Type B pancreatic cell (in vitro differentiated cells): ENCODE results near the gene RERE. TPM values are rescaled to one million over a fixed set of nuclear protein-coding genes. Genes with fewer than 3 reads are reported as not detected.

ENCODE experiments used
- DNase-seq: peaks from one replicate; pipeline ENCODE4 v3.0.0; 2021; ENCODE audit warnings: mixed read lengths; ENCODE audit not compliant: unreplicated experiment; ENCODE audit errors: extremely low spot score
- H3K27ac Mint-ChIP-seq: 2 replicates; pipeline ENCODE4 v1.8.0; 2021; ENCODE audit warnings: mild to moderate bottlenecking, mixed read lengths
- H3K27me3 Mint-ChIP-seq: 2 replicates; pipeline ENCODE4 v1.8.0; 2021; ENCODE audit warnings: mixed read lengths
- H3K36me3 Mint-ChIP-seq: 2 replicates; pipeline ENCODE4 v1.8.0; 2021; ENCODE audit warnings: mixed read lengths
- H3K4me1 Mint-ChIP-seq: one replicate; pipeline ENCODE4 v1.8.0; 2021; ENCODE audit warnings: mixed read lengths; ENCODE audit not compliant: unreplicated experiment
- H3K4me3 Mint-ChIP-seq: 2 replicates; pipeline ENCODE4 v1.8.0; 2021; ENCODE audit warnings: mild to moderate bottlenecking, mixed read lengths
- H3K9me3 Mint-ChIP-seq: 2 replicates; pipeline ENCODE4 v1.8.0; 2021; ENCODE audit warnings: mixed read lengths
- total RNA-seq: library from RNA; stranded (reverse); gene quantifications from 2 replicates; pipeline ENCODE4 v1.2.1, GENCODE V29; 2021; ENCODE audit warnings: low replicate concordance
- TF ChIP-seq, protein P1 (sequence below): fragments of 200-600 bp; sonication (generic); conservative IDR thresholded peaks from 2 replicates; pipeline ENCODE4 v1.5.0; 2021; ENCODE audit warnings: antibody characterized with exemption, mild to moderate bottlenecking

RERE gene
- total RNA-seq, 1 donor from 2014 or later: 141 TPM

DNA sequence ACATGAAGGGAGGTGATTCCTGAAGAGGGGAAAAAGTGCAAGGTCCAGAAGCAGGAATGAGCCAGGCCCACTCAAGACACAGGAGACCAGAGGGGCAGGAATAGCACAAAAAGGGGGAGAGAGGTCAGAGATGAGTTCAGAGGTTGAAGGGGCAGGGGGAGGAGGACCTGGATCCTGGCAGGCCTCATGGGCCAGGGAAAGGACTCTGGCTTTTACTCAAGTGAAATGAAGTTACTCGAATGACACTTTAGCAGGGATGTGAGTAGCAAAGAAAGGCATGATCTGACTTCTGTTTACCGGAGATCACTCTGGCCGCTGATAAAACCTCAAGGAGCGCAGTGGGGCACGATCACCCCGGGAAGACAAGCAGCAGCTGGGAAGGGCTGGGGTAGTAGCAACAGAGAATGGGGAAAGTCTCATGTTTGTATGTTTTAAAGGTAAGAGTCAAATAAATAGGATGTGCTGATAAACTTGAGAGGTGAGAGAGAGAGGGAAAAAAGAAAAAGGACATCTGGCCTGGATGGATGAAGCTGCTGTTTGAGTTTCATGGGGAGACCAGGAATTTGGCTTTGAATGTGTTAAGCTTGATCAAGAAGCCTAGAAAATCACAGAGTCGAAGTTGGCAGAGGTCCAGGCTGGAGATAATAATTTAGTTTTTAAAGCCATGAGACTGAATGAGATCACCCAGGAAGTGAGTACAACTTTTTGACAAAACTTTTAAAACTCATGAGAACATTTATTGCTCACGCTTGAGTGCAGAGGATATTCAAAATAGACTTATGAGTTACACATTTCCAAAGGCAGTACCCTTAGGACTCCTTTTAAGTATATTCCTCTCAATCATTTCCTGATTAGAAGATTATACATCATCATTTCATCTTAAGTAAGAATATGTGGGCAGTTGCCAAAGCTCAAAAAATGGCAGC lies 156.0 kb downstream of the RERE start:
- Mint-ChIP-seq H3K4me1 (peaks cover 4% of the 10 kb centered on the region), H3K27me3 (no peaks in the 10 kb centered on the region), H3K27ac (no peak overlapping the region), H3K4me3 (no peak overlapping the region), H3K9me3 (no peaks in the 10 kb centered on the region), H3K36me3 (peaks cover 3% of the 10 kb centered on the region)
- TF ChIP-seq, protein P1, sequence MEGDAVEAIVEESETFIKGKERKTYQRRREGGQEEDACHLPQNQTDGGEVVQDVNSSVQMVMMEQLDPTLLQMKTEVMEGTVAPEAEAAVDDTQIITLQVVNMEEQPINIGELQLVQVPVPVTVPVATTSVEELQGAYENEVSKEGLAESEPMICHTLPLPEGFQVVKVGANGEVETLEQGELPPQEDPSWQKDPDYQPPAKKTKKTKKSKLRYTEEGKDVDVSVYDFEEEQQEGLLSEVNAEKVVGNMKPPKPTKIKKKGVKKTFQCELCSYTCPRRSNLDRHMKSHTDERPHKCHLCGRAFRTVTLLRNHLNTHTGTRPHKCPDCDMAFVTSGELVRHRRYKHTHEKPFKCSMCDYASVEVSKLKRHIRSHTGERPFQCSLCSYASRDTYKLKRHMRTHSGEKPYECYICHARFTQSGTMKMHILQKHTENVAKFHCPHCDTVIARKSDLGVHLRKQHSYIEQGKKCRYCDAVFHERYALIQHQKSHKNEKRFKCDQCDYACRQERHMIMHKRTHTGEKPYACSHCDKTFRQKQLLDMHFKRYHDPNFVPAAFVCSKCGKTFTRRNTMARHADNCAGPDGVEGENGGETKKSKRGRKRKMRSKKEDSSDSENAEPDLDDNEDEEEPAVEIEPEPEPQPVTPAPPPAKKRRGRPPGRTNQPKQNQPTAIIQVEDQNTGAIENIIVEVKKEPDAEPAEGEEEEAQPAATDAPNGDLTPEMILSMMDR: no peak
- no peak for DNase-seq

DNA sequence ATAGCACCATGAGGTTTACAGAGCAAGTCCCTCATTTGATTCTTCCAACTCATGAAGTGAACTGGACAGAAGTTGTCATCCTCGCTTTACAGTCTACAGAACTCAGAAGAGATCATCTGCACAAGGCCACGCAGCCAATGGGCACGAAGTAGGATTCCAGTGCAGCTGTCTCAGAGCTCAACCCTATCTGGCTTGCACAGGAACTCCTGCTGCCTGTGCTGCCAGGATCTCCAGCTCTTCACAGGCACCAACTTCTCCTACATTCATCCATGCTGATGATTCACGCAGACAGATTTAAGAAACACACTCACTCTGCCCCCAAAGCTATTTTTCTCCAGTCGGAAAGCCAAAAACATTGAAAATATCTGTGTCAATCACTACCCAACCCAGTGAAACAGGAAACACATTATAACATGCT lies 157.0 kb downstream of the RERE start:
- H3K4me1 Mint-ChIP-seq: peaks cover 11% of the 10 kb centered on the region
- no peaks in the 10 kb centered on the region for H3K27me3 Mint-ChIP-seq

DNA sequence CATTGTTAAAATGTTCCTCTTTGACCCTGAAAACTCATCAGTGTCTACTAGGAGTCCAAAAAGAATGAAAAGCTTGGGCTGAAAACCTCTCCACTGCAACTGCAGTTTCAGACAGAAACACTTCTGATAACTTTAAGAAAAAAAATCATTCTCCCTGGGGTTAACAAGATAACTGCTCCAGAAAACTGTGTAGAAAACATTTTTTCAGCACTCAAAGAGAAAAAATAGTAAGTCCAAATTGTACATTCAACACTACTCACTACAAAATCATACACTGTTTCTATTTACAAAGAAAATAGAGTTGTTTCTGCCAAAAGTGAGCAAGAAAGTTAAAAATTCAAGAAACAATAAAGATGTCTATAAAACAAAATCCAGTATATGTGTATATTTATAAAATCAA lies 157.8 kb downstream of the RERE start:
- no peak overlapping the region for H3K4me3 Mint-ChIP-seq

More for the DNA sequence above, 157.0 kb downstream of the RERE start:
- Mint-ChIP-seq H3K9me3 (no peaks in the 10 kb centered on the region), H3K4me3 (no peak overlapping the region), H3K27ac (no peak overlapping the region), H3K36me3 (peaks cover 12% of the 10 kb centered on the region)
- DNase-seq: no peak
- TF ChIP-seq, protein P1: no peak

DNA sequence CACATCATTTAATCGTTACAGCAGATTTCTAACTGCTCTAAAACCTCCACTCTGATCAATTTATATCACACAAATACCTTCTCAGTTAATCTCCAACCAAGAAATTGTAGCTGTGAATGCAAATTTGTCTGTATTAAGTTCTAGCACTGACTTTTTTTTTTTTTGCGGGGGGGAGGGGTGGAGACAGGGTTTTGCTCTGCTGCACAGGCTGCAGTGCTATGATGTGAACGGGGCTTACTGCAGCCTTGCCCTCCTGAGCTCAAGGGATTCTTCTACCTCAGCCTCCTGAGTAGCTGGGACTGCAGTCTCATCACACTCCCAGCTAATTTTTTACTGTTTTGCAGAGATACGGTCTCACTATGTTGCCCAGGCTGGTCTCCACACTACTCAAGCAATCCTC lies 163.6 kb downstream of the RERE start:
- Mint-ChIP-seq H3K36me3 (peaks cover 34% of the 10 kb centered on the region), H3K4me3 (no peak overlapping the region), H3K27me3 (no peaks in the 10 kb centered on the region), H3K9me3 (no peaks in the 10 kb centered on the region), H3K4me1 (peaks cover 32% of the 10 kb centered on the region), H3K27ac (no peak overlapping the region)
- no peak for DNase-seq
- TF ChIP-seq, protein P1: no peak

More for the DNA sequence above, 157.8 kb downstream of the RERE start:
- H3K4me1 Mint-ChIP-seq: peaks cover 11% of the 10 kb centered on the region
- H3K27ac Mint-ChIP-seq: no peak overlapping the region
- H3K27me3 Mint-ChIP-seq: no peaks in the 10 kb centered on the region
- TF ChIP-seq, protein P1: no peak
- no peaks in the 10 kb centered on the region for H3K9me3 Mint-ChIP-seq
- peaks cover 18% of the 10 kb centered on the region for H3K36me3 Mint-ChIP-seq
- DNase-seq: no peak

DNA sequence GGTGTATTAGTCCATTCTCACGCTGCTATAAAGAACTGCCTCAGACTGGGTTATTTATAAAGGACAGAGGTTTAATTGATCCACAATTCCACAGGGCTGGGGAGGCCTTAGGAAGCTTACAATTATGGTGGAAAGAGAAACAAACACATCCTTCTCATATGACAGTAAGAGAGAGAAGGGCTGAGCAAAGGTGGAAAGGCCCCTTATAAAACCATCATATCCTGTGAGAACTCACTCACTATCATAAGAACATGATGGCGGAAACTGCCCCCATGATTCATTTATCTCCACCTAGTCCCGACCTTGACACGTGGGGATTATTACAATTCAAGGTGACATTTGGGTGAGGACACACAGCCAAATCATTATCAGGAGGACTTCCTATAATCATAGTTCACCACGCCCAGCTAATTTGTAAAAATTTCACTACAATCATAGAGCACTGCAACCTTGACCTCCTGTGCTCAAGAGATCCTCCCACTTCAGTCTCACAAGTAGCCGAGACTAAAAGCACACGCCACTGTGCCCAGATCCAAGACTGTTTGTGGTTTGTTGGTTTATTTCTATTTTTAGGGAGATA lies 164.9 kb downstream of the RERE start:
- peaks cover 33% of the 10 kb centered on the region for H3K36me3 Mint-ChIP-seq
- TF ChIP-seq, protein P1: no peak

More for the DNA sequence above, 164.9 kb downstream of the RERE start:
- no peak for DNase-seq
- no peaks in the 10 kb centered on the region for H3K27me3 Mint-ChIP-seq
- peak overlapping the region; percentile 75 for H3K27ac Mint-ChIP-seq
- no peaks in the 10 kb centered on the region for H3K9me3 Mint-ChIP-seq
- no peak overlapping the region for H3K4me3 Mint-ChIP-seq
- peaks cover 41% of the 10 kb centered on the region for H3K4me1 Mint-ChIP-seq
